Mesothelial cell of epicardium (in vitro differentiated cells): ENCODE measurements around the gene ZNF830. TPM values are rescaled to one million over a fixed set of nuclear protein-coding genes. Genes with fewer than 3 reads are reported as not detected.
"Not testable (repeated sequence)": the region's sequence is repeated elsewhere in the genome, so short reads cannot be mapped to it uniquely, and the experiment has no call there.

Source experiments
- DNase-seq, 2 experiments: peaks; one replicate each; pipeline ENCODE4 v3.0.0; 2021; ENCODE audit warnings: low spot score in 2 of 2; ENCODE audit not compliant: unreplicated experiment in 2 of 2
- H3K27ac Mint-ChIP-seq: 2 replicates; pipeline ENCODE4 v1.8.0; 2021; ENCODE audit warnings: mixed read lengths
- H3K27me3 Mint-ChIP-seq: 2 replicates; pipeline ENCODE4 v1.8.0; 2021; ENCODE audit warnings: low read depth, mixed read lengths
- H3K36me3 Mint-ChIP-seq: 2 replicates; pipeline ENCODE4 v1.8.0; 2021; ENCODE audit warnings: mixed read lengths
- H3K4me1 Mint-ChIP-seq: 2 replicates; pipeline ENCODE4 v1.8.0; 2021; ENCODE audit warnings: mixed read lengths
- H3K4me3 Mint-ChIP-seq: 2 replicates; pipeline ENCODE4 v1.8.0; 2021; ENCODE audit warnings: mild to moderate bottlenecking, moderate library complexity, mixed read lengths
- H3K9me3 Mint-ChIP-seq: 2 replicates; pipeline ENCODE4 v1.8.0; 2021; ENCODE audit warnings: mixed read lengths
- total RNA-seq: library from RNA; stranded (reverse); gene quantifications from 3 replicates; pipeline ENCODE4 v1.2.1, GENCODE V29; 2021
- TF ChIP-seq, protein P1 (sequence below): fragments of 200-600 bp; sonication (generic); IDR thresholded peaks from one replicate; pipeline ENCODE4 v1.5.0; 2021; ENCODE audit warnings: antibody characterized with exemption; ENCODE audit not compliant: unreplicated experiment

The ZNF830 gene
- total RNA-seq, 1 donor from 2014 or later: 17.2 TPM

DNA sequence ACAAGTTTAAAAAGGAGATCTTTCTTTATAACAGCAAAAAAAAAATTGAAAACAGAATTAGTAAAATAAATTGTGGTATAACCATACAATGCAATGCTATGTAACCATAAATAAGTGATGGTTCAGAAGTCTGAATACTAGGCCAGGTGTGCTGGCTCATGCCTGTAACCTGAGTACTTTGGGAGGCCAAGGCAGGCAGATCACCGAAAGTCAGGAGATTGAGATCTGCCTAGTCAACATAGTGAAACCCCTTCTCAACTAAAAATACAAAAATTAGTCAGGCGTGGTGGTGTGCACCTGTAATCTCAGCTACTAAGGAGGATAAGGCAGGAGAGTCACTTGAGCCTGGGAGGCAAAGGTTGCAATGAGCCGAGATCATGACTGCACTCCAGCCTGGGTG, 34.7 kb upstream of the ZNF830 start:
- Mint-ChIP-seq H3K9me3 (no peaks in the 10 kb centered on the region), H3K27me3 (peaks cover 4% of the 10 kb centered on the region), H3K27ac (no peak overlapping the region), H3K4me3 (no peak overlapping the region), H3K4me1 (no peaks in the 10 kb centered on the region), H3K36me3 (no peaks in the 10 kb centered on the region)
- TF ChIP-seq, protein P1, sequence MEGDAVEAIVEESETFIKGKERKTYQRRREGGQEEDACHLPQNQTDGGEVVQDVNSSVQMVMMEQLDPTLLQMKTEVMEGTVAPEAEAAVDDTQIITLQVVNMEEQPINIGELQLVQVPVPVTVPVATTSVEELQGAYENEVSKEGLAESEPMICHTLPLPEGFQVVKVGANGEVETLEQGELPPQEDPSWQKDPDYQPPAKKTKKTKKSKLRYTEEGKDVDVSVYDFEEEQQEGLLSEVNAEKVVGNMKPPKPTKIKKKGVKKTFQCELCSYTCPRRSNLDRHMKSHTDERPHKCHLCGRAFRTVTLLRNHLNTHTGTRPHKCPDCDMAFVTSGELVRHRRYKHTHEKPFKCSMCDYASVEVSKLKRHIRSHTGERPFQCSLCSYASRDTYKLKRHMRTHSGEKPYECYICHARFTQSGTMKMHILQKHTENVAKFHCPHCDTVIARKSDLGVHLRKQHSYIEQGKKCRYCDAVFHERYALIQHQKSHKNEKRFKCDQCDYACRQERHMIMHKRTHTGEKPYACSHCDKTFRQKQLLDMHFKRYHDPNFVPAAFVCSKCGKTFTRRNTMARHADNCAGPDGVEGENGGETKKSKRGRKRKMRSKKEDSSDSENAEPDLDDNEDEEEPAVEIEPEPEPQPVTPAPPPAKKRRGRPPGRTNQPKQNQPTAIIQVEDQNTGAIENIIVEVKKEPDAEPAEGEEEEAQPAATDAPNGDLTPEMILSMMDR: no peak
- DNase-seq: no peak

DNA sequence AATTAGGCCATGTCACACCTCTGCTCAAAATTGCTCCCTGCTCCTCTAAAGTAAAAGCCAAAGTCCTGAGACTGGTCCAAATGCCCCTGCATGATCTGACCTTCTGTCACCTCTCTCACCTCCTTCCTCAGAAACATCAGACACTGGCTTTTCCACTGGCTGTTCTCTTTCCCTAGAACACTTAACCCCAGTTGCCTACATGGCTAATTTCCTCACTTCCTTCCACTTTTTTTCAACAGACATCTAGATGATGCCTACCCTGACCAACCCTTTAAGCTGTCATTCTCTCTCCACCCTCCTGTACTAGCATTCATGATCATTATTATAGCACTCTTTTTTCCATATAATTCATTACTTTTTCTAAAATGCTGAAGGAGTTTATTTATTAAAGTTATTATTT, 31.1 kb upstream of the ZNF830 start:
- Mint-ChIP-seq H3K36me3 (no peaks in the 10 kb centered on the region), H3K4me3 (no peak overlapping the region), H3K4me1 (no peaks in the 10 kb centered on the region), H3K27ac (no peak overlapping the region), H3K27me3 (peaks cover 25% of the 10 kb centered on the region), H3K9me3 (no peaks in the 10 kb centered on the region)
- TF ChIP-seq, protein P1: no peak
- DNase-seq: no peak

DNA sequence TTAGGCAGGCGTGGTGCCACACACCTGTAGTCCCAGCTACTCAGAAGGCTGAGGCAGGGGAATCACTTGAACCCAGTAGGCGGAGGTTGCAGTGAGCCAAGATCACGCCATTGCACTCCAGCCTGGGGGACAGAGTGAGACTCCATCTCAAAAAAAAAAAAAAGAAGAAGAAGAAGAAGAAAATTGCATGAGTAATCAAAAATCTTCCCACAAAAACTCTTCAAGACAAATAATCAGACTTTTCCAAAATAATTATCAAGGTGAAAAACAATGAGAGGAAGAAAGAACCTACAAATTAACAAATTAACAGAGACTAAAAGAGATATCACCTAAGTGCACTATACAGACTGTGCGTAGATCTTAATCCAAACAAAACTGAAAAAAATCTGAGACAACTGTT, 10.6 kb upstream of the ZNF830 start:
- not testable (repeated sequence) for H3K27ac Mint-ChIP-seq, H3K9me3 Mint-ChIP-seq, H3K4me1 Mint-ChIP-seq, DNase-seq, H3K4me3 Mint-ChIP-seq, H3K36me3 Mint-ChIP-seq
- H3K27me3 Mint-ChIP-seq: peaks cover 29% of the 10 kb centered on the region

DNA sequence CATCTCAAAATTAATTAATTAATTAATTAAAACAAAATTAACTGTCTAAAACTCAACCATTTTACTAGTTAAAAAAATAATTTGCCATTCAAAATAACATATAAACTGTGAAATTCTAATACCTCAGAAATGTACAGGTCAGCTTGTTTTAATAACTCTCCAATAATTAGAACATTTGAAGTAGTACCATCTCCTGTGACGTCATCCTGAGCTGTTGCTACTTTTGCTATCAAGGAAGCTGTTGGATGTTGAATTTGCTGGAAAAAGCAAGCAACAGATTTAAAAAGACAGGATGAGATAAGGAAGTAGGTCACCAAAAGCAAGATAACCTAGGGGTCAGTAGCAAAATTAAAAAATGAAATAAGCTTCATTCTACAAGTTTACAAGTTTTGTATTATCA, 2.9 kb upstream of the ZNF830 start:
- peaks cover 11% of the 10 kb centered on the region for H3K4me1 Mint-ChIP-seq
- H3K9me3 Mint-ChIP-seq: no peaks in the 10 kb centered on the region
- TF ChIP-seq, protein P1: no peak
- no peaks in the 10 kb centered on the region for H3K36me3 Mint-ChIP-seq
- no peak overlapping the region for H3K4me3 Mint-ChIP-seq
- no peak overlapping the region for H3K27ac Mint-ChIP-seq
- DNase-seq: no peak
- H3K27me3 Mint-ChIP-seq: peaks cover 23% of the 10 kb centered on the region

DNA sequence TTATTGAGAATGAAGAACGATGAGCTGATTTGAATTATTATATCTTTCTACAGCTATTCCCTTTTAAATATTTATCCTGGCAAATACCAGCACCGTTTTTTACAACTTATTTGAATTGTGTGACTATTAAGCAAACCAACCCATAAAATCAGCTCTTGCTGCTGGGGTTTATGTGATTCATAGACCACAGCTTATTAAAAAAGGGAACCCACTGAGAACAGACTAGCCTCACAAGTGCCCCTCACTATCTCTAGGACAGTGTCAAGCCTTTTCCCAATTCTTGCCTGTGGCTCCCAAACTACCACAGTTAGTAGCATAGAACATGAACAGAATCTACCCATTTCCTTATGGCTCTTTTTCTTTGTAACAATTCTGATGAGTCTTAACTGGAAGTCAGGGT, 12.8 kb downstream of the ZNF830 start:
- TF ChIP-seq, protein P1: no peak
- peaks cover 2% of the 10 kb centered on the region for H3K27me3 Mint-ChIP-seq
- no peak overlapping the region for H3K27ac Mint-ChIP-seq
- H3K9me3 Mint-ChIP-seq: no peaks in the 10 kb centered on the region
- no peak overlapping the region for H3K4me3 Mint-ChIP-seq
- no peak for DNase-seq
- H3K4me1 Mint-ChIP-seq: no peaks in the 10 kb centered on the region
- no peaks in the 10 kb centered on the region for H3K36me3 Mint-ChIP-seq

DNA sequence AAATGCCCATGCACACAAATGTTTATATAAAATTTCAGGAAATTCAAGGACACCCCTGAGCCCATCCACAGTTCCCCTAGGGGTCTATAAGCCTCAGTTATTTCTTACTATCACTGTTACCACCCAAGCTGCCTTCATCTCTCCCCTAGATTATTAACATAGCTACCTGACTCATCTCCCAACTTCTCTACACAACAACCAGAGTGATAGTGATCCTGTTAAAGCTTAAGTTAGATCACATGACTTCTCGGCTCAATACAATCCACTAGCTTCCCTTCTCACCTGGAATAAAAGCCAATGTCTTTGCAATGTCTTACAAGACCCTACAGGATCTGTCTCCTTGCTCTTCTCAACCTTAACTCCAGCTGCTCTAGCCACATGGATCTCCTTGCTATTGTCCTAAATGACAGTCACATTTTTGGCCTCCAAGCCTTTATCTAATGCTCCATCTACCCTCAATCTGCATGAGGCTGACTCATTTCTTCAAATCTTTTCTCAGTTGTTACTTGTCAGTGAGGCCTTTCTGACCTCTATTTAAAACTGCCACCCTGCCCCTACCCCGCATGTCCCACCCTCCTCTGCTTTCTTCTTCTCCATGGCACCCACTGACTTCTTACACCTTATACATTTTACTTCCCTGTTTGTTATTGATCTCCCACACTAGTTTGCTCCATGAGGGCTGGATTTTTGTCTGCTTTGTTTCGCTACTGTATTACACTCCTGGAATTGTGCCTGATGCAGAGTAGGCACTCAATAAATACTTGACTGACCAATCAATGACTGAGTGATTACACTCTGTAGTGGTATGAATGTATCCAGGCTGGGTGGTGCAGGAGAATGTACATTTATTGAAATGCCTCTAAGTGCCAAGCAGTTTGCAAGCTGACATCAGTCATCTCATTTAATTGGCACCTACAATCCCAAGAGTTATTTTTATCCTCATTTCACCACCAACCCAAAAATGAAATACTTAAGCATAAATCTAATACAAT, 13.8 kb downstream of the ZNF830 start:
- no peaks in the 10 kb centered on the region for H3K9me3 Mint-ChIP-seq
- H3K36me3 Mint-ChIP-seq: no peaks in the 10 kb centered on the region
- H3K4me3 Mint-ChIP-seq: no peak overlapping the region
- DNase-seq: no peak
- H3K27me3 Mint-ChIP-seq: peaks cover 2% of the 10 kb centered on the region
- H3K4me1 Mint-ChIP-seq: peaks cover 8% of the 10 kb centered on the region
- no peak overlapping the region for H3K27ac Mint-ChIP-seq
- TF ChIP-seq, protein P1: no peak
